Endothelial cell of umbilical vein (primary cell): ENCODE data around the gene ATP6V0D1. TPM values are rescaled to one million over a fixed set of nuclear protein-coding genes. Genes with fewer than 3 reads are reported as not detected.

Source experiments
- BruUV-seq: library from RNA; stranded (reverse); fragments of 400-500 nt; replicated peaks from 2 replicates; lab custom pipeline; 2021; lab: Mats Ljungman, UMichigan
- CTCF ChIA-PET: fragments of 300-600, 350-600 bp; sonication (Branson Sonifier 250); formaldehyde crosslinking; loops from one replicate; lab custom pipeline; 2021; ENCODE audit warnings: antibody characterized with exemption, inconsistent platforms; lab: Charles Lee
- POLR2A ChIA-PET: fragments of 300-600, 350-600 bp; sonication (Branson Sonifier 250); formaldehyde crosslinking; loops from one replicate; lab custom pipeline; 2021; ENCODE audit warnings: antibody characterized with exemption, inconsistent platforms; lab: Charles Lee
- DNase-seq: peaks from one replicate; pipeline ENCODE4 v3.0.0-alpha.2; 2011; ENCODE audit warnings: low read depth, low spot score
- FAIRE-seq: peaks from 2 replicates; lab custom pipeline; 2011; peaks lifted over from hg19 to GRCh38; lab: Jason Lieb, UNC
- H2AFZ ChIP-seq: 2 replicates; pipeline ENCODE4 v1.6.0; 2012; ENCODE audit warnings: low read depth, low read length, control low read depth, inconsistent platforms
- H3K27ac ChIP-seq: 2 replicates; pipeline ENCODE4 v1.5.1; 2011; ENCODE audit warnings: low read depth, mild to moderate bottlenecking, control low read depth, low read length, moderate library complexity; ENCODE audit not compliant: insufficient read depth
- H3K27me3 ChIP-seq, 2 experiments: 2 replicates each; pipeline versions ENCODE4 v1.6.0 to v1.6.1; 2011; ENCODE audit warnings: low read length in 2 of 2, mixed read lengths in 1 of 2; ENCODE audit not compliant: control insufficient read depth in 2 of 2, insufficient read depth in 2 of 2
- H3K36me3 ChIP-seq, 2 experiments: 2 replicates in 1 of 2; 3 replicates in 1 of 2; pipeline ENCODE4 v1.5.1; 2011; ENCODE audit warnings: low read length in 2 of 2, mild to moderate bottlenecking in 1 of 2, moderate library complexity in 1 of 2; ENCODE audit not compliant: control insufficient read depth in 2 of 2, insufficient read depth in 2 of 2; ENCODE audit errors: extremely low read depth in 1 of 2
- H3K4me1 ChIP-seq: 3 replicates; pipeline ENCODE4 v1.5.1; 2011; ENCODE audit warnings: mild to moderate bottlenecking, low read length; ENCODE audit not compliant: control insufficient read depth, insufficient read depth; ENCODE audit errors: extremely low read depth
- H3K4me2 ChIP-seq: 2 replicates; pipeline ENCODE4 v1.6.1; 2011; ENCODE audit warnings: low read length, control low read depth, mixed read lengths; ENCODE audit not compliant: insufficient read depth
- H3K4me3 ChIP-seq, 3 experiments: fragments of 200-600 bp in 1 of 3; sonication (generic), shearing (Covaris generic) in 1 of 3; replicated peaks in 1 of 3; 2 replicates each; pipeline ENCODE4 v1.5.1; 2011 to 2016; ENCODE audit warnings: control low read depth in 3 of 3, low read length in 3 of 3, mild to moderate bottlenecking in 2 of 3, inconsistent platforms in 1 of 3, low read depth in 1 of 3, moderate library complexity in 1 of 3; ENCODE audit not compliant: insufficient read depth in 1 of 3
- H3K79me2 ChIP-seq: 2 replicates; pipeline ENCODE4 v1.6.0; 2012; ENCODE audit warnings: low read length, inconsistent platforms; ENCODE audit not compliant: control insufficient read depth, insufficient read depth
- H3K9ac ChIP-seq: replicated peaks from 2 replicates; pipeline ENCODE3; 2011; ENCODE audit warnings: low read length, control low read depth; ENCODE audit not compliant: insufficient read depth; ENCODE audit errors: extremely low read depth
- H3K9me1 ChIP-seq: replicated peaks from 3 replicates; pipeline ENCODE4 v1.6.0; 2011; ENCODE audit warnings: mild to moderate bottlenecking, low read length; ENCODE audit not compliant: control insufficient read depth, insufficient read depth; ENCODE audit errors: extremely low read depth
- H3K9me3 ChIP-seq: replicated peaks from 2 replicates; pipeline ENCODE4 v1.5.1; 2012; ENCODE audit warnings: low read length, inconsistent platforms; ENCODE audit not compliant: control insufficient read depth, insufficient read depth
- H4K20me1 ChIP-seq: replicated peaks from 2 replicates; pipeline ENCODE3; 2011; ENCODE audit warnings: mild to moderate bottlenecking, low read length; ENCODE audit not compliant: control insufficient read depth, insufficient read depth; ENCODE audit errors: extremely low read depth
- CTCF ChIP-seq, 2 donors: IDR thresholded peaks; 1 replicate in 1 of 2; 2 replicates in 1 of 2; pipeline ENCODE4 v1.5.1; 2011; ENCODE audit warnings: low read length in 2 of 2, mild to moderate bottlenecking in 2 of 2, moderate library complexity in 2 of 2, control low read depth in 1 of 2, inconsistent platforms in 1 of 2, low read depth in 1 of 2; ENCODE audit not compliant: insufficient read depth in 1 of 2; ENCODE audit errors: extremely low read depth in 1 of 2
- EZH2 ChIP-seq: IDR thresholded peaks from 2 replicates; pipeline ENCODE4 v1.6.1; 2012; ENCODE audit warnings: borderline replicate concordance, low read depth, mild to moderate bottlenecking, moderate library complexity, low read length, inconsistent platforms; ENCODE audit not compliant: severe bottlenecking
- FOS ChIP-seq: IDR thresholded peaks from 2 replicates; pipeline ENCODE4 v1.6.1; 2011; ENCODE audit warnings: mild to moderate bottlenecking, low read length, moderate library complexity, borderline replicate concordance; ENCODE audit not compliant: insufficient read depth
- GATA2 ChIP-seq: IDR thresholded peaks from 2 replicates; pipeline ENCODE4 v1.7.0; 2011; ENCODE audit warnings: low read depth, mild to moderate bottlenecking, moderate library complexity, mixed read lengths, low read length; ENCODE audit not compliant: insufficient read length, insufficient read depth
- JUN ChIP-seq: IDR thresholded peaks from 2 replicates; pipeline ENCODE4 v1.6.1; 2011; ENCODE audit warnings: borderline replicate concordance, low read depth; ENCODE audit not compliant: insufficient read length, insufficient read depth
- MAX ChIP-seq: IDR thresholded peaks from 2 replicates; pipeline ENCODE4 v1.6.1; 2011; ENCODE audit not compliant: insufficient read depth, insufficient read length
- MYC ChIP-seq: IDR thresholded peaks from one replicate; pipeline ENCODE4 v1.6.1; 2011; ENCODE audit warnings: mild to moderate bottlenecking, low read depth, low read length
- POLR2A ChIP-seq: IDR thresholded peaks from 2 replicates; pipeline ENCODE4 v1.6.1; 2012; ENCODE audit warnings: low read depth, mild to moderate bottlenecking, control low read depth, low read length
- POLR2AphosphoS5 ChIP-seq: IDR thresholded peaks from 2 replicates; pipeline ENCODE4 v1.6.1; 2012; ENCODE audit warnings: low read depth, mild to moderate bottlenecking, control low read depth, low read length, moderate library complexity; ENCODE audit not compliant: insufficient read depth
- dilution Hi-C: fragments of 300-500 bp; cut with MboI; formaldehyde crosslinking; loops from one replicate; pipeline ENCODE4 v1.15.0; 2019; ENCODE audit warnings: low sequenced_read_pairs; ENCODE audit not compliant: extremely low pct_ligation_motif_present
- intact Hi-C: fragments of 100-400 bp; cut with micrococcal nuclease; formaldehyde crosslinking; loops from one replicate; pipeline ENCODE4 v1.10.0; 2022
- polyA plus RNA-seq, 4 experiments: library from polyadenylated mRNA; depleted of rRNA in 3 of 4; stranded (reverse) in 3 of 4; unstranded in 1 of 4; fragments of >200 nt; gene quantifications; 2 replicates each; pipeline versions ENCODE4 v1.2.1 to v1.2.3, GENCODE V29; 2011 to 2012; ENCODE audit warnings: missing spikeins in 1 of 4
- total RNA-seq: library from RNA; stranded (reverse); gene quantifications from 2 replicates; pipeline ENCODE4 v1.2.3, GENCODE V29; 2021

The ATP6V0D1 gene
- total and polyA plus RNA-seq, 2 donors (not counting 3 experiments of a cell fraction or from before 2014, with no cell fraction given), result 82.8 to 232 TPM

- Histone ChIP-seq H3K4me2 (no peak overlapping the region), H3K9me1 (no peaks in the 10 kb centered on the region), H3K27ac (no peak overlapping the region), H3K27me3 (peaks cover 9 to 11% of the 10 kb centered on the region in 2 experiments), H2AFZ (no peak overlapping the region), H4K20me1 (no peaks in the 10 kb centered on the region), H3K79me2 (no peaks in the 10 kb centered on the region), H3K4me3 (no peak overlapping the region), H3K9ac (no peak overlapping the region), H3K9me3 (no peaks in the 10 kb centered on the region), H3K4me1 (peaks cover 10% of the 10 kb centered on the region), H3K36me3 (no peaks in the 10 kb centered on the region)
- BruUV-seq, result no TSS peak
- intact Hi-C loops, result loop anchor here (10.0 kb wide), 2 partner anchors 203 to 443 kb away; partner anchors contain the start of genes E2F4, ELMO3 and EXOC3L1
- DNase-seq, result no peak
- CTCF ChIA-PET, result interaction anchor here (1.7 to 4.1 kb wide), 5 partner anchors 14 to 138 kb away, joined by 13 to 65 read pairs (median 26); partner anchors contain the start of genes PLEKHG4 and ZDHHC1
- POLR2A ChIA-PET, result no interaction called here
- dilution Hi-C loops, result no loop called here
- FAIRE-seq, result no peak
- TF ChIP-seq CTCF (IDR thresholded peaks at IDR 0.05; ENCODE audit: extremely low read depth in 1 of 2, insufficient read depth in 1 of 2, low read depth in 1 of 2, low read length in 2 of 2), result no peak
- no peak for TF ChIP-seq POLR2A
- no peak for TF ChIP-seq MAX
- TF ChIP-seq JUN, result no peak
- TF ChIP-seq POLR2AphosphoS5, result no peak
- no peak for TF ChIP-seq GATA2
- no peak for TF ChIP-seq MYC
- TF ChIP-seq FOS, result no peak
- no peak for TF ChIP-seq EZH2
These were observed 83.0 kb downstream of the ATP6V0D1 start for GRCh38 chr16:67397812-67398545.
